ENCODE data around the gene DEXI.
A peak's percentile ranks its signal among the peaks of the same experiment; 100 is the strongest.

Gene DEXI

GRCh38 chr16:10942352-10943063, at the start of gene DEXI:
DEXI (minus strand) TSS chr16:10942468; CDS start chr16:10942005, 463 bp downstream.
- peak; percentile 94 for DNase-seq (ENCODE audit: low spot score)

GRCh38 chr16:10990378-10990777, 48.1 kb upstream of the DEXI start:
- no peak for DNase-seq (ENCODE audit: low spot score)

GRCh38 chr16:10989559-10989958, 47.3 kb upstream of the DEXI start:
- DNase-seq (ENCODE audit: low spot score): no peak

- no peak for DNase-seq (ENCODE audit: low spot score)
Measured at GRCh38 chr16:10988879-10989278, 46.6 kb upstream of the DEXI start.

- peak; percentile 35 for DNase-seq (ENCODE audit: low spot score)
Measured at GRCh38 chr16:10988164-10988803, 46.0 kb upstream of the DEXI start.

GRCh38 chr16:10987361-10988163, 45.3 kb upstream of the DEXI start:
- no peak for DNase-seq (ENCODE audit: low spot score)

GRCh38 chr16:10984509-10984908, 42.2 kb upstream of the DEXI start:
- DNase-seq (ENCODE audit: low spot score): no peak

- DNase-seq (ENCODE audit: low spot score): peak; percentile 22
Measured at GRCh38 chr16:10983159-10983558, 40.9 kb upstream of the DEXI start.

- peak; percentile 55 for DNase-seq (ENCODE audit: low spot score)
Measured at GRCh38 chr16:10982465-10983150, 40.3 kb upstream of the DEXI start.

- peak; percentile 93 for DNase-seq (ENCODE audit: low spot score)
Measured at GRCh38 chr16:10981697-10982216, 39.5 kb upstream of the DEXI start.

- no peak for DNase-seq (ENCODE audit: low spot score)
Measured at GRCh38 chr16:10980813-10981212, 38.5 kb upstream of the DEXI start.

GRCh38 chr16:10979717-10980601, 37.7 kb upstream of the DEXI start:
- no peak for DNase-seq (ENCODE audit: low spot score)

GRCh38 chr16:10978871-10979446, 36.7 kb upstream of the DEXI start:
- no peak for DNase-seq (ENCODE audit: low spot score)

- no peak for DNase-seq (ENCODE audit: low spot score)
Measured at GRCh38 chr16:10978124-10978523, 35.9 kb upstream of the DEXI start.

GRCh38 chr16:10976634-10977033, 34.4 kb upstream of the DEXI start:
- no peak for DNase-seq (ENCODE audit: low spot score)

GRCh38 chr16:10972819-10973464, 30.7 kb upstream of the DEXI start:
- DNase-seq (ENCODE audit: low spot score): no peak

GRCh38 chr16:10972108-10972818, 30.0 kb upstream of the DEXI start:
- no peak for DNase-seq (ENCODE audit: low spot score)

GRCh38 chr16:10971560-10971961, 29.3 kb upstream of the DEXI start:
- peak; percentile 60 for DNase-seq (ENCODE audit: low spot score)

- no peak for DNase-seq (ENCODE audit: low spot score)
Measured at GRCh38 chr16:10970065-10970464, 27.8 kb upstream of the DEXI start.

All from NAMALWA (cell line).